ENCODE measurements around the gene N4BP2L2.
"Not testable (repeated sequence)": the region's sequence is repeated elsewhere in the genome, so short reads cannot be mapped to it uniquely, and the experiment has no call there.

N4BP2L2 gene

DNA sequence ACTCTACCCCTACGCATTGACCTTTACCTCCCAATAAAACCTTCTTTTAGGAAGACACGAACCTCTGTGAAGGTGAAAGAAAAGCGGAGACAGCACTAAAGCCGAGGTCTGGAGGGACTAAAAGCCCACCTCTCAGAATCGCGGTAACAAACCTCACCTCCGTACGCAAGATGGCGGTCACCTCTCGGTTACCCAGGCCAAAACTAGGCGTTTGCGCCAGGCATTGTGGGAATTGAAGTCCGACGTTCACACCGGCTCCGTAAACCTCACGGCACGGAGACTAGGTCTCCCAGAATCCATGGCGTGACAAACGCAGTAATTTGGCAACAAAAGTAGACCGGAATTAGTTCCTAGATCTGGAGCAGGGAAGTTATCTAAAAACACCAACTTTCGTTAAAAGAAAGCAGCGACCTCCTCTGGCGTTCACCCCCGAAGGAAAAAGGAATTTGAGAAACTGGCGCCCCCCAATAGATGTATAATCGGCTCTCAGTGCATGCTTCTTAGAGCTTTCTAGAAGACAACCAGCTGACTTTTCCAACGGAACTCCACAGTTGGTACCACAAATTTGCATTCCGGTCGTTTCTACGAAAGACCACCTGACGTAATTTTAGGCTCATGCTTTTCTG, at the start of gene N4BP2L2:
N4BP2L2 (minus strand) TSS at position 175 of the 626 bp plus-strand sequence. CDS start 1,768 bp downstream, outside the sequence.
- peak; percentile 99 for FAIRE-seq

DNA sequence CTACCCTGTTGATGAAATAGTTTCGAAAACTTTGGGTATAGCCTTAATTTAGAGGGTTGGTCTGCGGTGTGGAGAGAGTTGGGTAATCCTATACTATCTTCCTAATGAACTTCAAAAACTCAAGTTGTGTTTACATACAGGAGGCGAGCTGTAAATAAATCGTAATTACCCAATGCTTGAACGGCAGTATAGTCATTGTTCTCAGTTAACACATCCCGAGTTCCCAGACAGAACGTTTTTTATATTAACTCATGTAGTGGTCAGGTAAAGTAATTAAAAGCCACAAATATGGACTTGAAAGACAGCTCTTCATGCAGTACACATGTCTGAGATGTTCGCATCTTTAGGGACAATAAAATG, 49.2 kb upstream of the N4BP2L2 start:
- FAIRE-seq, result no peak

GRCh38 chr13:32587011-32587810, 48.6 kb upstream of the N4BP2L2 start:
- FAIRE-seq, result no peak

GRCh38 chr13:32586080-32586900, 47.7 kb upstream of the N4BP2L2 start, which contains the start of gene PDS5B:
Gene PDS5B, plus strand, starts transcription at chr13:32586452. Its CDS starts 62,321 bp downstream, at chr13:32648773.
- FAIRE-seq, result no peak

DNA sequence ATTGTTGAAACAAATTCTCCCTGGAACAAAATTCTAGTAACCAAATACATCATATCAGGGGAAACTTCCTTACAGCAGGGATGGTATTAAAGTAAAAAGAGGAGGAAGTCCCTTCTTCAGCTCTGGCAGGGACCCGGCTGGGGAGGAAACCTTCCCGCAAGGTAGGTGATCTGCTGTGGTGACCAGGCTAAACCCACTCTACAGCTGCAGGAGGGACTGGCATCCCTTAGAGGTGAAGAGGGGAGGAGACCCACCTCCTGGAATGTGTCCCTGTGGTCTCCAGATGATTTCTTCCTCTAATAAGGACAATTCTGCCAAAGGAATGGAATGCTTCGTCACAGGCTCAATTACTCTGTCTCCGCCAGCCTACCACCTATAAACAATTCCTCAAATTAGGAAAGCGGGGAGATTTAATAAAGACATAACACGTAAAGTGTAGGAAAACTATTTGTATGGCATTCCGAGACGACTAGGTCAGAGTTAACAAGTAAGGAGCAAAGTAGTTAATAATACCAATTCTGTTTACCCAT, 47.0 kb upstream of the N4BP2L2 start:
- FAIRE-seq, result no peak

DNA sequence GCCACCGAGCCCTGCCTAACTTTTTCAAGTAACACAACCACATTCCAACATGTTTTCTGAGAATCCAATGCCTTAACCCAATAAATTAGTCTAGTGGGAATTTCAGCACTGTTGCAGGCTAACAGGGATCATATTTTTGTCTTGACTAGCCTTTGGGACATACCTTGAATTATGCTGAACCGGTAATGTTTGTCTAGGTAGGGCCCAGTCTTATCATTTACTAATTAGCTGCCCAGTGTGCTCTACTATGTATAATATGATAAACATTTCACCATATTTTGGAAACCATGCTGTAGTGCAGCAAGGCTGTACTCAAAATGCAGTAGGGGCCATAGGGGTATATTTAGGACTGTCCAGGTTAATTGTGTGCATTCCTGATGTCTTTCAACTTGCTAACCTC, 44.4 kb upstream of the N4BP2L2 start:
- FAIRE-seq, result no peak

DNA sequence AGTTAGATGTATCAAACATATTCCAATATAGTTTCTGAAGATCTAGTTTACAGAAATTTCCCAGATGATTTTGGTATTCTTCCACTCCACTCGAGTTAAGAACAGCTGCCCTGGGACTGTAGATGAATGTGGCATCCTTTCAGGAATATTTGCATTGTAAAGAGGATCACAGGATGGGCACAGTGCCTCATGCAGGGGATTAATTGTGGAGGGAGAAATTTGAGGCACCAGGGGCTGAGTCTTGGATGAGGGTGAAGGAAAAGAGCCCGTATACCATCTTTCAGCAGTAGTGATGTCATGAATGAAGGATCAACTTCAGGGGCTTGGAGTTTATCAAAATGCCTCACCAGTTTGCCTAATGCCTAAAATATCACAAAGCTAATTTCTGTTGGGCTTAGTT, 43.7 kb upstream of the N4BP2L2 start:
- no peak for FAIRE-seq

DNA sequence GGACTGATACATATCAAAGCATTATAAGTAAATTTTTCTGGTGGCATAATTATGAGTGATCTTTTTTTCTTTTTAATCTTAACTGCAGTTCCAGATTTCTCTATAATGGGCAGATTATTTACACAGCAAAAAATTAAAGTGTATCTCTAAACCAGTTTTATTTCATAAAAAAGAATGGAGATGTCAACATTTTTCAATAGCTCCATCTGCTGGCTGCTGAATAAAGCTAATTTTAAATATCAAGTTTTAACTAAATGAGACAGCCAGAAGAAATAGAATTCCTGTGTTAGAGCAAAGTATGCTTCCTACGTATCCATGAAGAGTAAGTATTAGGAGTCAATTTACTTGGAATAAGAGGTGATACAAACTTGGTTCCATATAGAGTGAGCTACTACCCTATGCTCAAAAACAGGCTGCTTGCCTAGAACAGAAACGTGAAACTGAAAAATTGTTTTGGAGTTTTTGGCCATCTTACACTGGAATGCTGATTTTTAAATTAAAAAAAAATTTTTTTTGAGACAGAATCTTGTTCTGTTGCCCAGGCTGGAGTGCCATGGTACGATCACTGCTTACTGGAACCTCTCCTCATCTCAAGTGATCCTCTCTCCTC, 42.7 kb upstream of the N4BP2L2 start:
- FAIRE-seq, result peak; percentile 93

GRCh38 chr13:32577032-32577431, 38.4 kb upstream of the N4BP2L2 start:
- FAIRE-seq, result no peak

DNA sequence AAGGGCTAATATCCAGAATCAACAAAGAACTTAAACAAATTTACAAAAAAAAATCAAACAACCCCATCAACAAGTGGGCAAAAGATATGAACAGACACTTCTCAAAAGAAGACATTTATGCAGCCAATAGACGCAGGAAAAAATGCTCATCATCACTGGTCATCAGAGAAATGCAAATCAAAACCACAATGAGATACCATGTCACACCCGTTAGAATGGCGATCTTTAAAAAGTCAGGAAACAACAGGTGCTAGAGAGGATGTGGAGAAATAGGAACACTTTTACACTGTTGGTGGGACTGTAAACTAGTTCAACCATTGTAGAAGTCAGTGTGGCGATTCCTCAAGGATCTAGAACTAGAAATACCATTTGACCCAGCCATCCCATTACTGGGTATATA, 37.1 kb upstream of the N4BP2L2 start:
- FAIRE-seq, result not testable (repeated sequence)

- FAIRE-seq, result not testable (repeated sequence)
These were observed 22.2 kb upstream of the N4BP2L2 start for GRCh38 chr13:32560842-32561241.

GRCh38 chr13:32555613-32556012, 17.0 kb upstream of the N4BP2L2 start:
- no peak for FAIRE-seq

- FAIRE-seq, result no peak
These were observed 15.1 kb upstream of the N4BP2L2 start for GRCh38 chr13:32553720-32554119.

DNA sequence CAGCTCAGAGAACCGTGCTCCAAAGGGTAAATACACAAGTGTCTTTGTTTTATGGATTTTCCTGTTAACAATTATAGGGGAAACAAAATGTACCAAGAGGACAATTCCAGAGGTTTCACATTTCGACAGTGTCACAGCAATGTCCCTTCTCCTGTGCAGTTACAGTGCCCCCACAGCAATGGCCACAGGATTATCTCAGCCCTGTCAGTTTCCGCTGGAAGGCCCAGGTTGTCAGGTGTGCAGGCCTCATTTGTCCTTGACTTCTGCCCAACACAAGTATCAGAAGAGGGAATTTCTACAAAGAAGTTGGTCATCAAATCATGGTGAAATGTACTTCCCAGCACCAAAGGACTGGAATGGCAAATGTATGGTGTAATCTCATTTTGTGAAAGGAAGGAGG, 11.2 kb upstream of the N4BP2L2 start:
- FAIRE-seq, result no peak

DNA sequence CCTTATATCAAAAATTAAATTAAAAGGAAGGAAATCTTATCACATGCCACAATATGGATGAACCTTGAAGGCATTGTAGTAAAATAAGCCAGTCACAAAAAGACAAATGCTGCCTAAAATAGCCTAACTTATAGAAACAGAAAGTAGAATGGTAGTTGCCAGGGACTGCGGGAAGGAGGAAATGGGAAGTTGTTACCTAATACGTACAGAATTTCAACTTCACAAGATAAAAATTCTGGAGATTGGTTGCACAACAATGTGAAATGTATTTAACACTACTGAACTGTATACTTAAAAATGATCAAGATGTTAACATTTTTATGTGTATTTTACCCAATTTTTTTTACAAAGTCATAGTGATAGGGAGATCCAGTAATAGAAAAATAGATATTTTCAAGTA, 10.2 kb upstream of the N4BP2L2 start:
- no peak for FAIRE-seq

GRCh38 chr13:32545083-32545482, 6.5 kb upstream of the N4BP2L2 start:
- FAIRE-seq, result no peak

DNA sequence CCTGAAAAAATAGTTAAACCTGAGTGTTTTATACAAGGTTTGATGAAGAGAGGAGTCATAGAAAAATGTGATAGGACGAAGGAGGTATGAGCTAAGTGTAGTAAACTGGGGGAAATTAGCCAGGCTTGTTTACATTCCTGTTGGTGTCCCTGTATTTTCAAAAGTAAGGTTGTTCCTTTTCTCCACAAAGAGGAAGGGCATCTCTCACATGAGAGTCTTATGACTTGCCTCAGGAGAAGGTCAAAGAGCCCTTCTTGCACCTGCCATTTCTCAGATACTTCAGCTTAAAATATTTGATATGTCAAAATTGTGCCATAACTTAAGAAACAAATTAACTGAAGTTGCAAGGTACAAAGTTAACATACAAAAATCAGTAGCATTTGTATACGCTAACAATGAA, 3.6 kb upstream of the N4BP2L2 start:
- no peak for FAIRE-seq

- FAIRE-seq, result no peak
These were observed 413 bp downstream of the N4BP2L2 start for GRCh38 chr13:32538143-32538620.

DNA sequence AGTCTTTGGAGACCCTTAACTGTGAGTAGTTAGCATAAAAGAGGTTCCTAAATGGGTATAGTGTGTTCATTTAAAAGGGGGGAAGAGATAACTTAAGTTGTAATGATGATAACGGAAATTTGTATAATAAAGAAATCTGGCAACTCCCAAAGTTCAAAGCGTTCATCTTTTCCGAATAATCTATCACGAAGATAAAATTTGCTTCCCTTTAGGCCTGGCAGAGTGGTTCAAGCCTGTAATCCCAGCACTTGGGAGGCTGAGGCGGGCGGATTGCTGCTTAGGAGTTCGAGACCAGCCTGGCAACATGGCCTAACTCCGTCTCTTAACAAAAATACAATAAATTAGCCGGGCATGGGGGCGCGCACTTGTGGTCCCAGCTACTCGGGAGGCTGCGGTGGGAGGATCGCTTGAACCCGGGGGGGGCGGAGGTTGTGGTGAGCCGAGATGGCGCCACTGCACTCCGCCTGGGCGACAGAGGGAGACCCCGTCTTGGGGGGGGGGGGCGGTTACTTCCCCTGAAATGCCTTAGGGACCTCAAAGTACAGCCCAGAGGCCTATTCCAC, 934 bp downstream of the N4BP2L2 start:
- FAIRE-seq, result no peak

GRCh38 chr13:32535748-32536147, 2.8 kb downstream of the N4BP2L2 start:
- no peak for FAIRE-seq

- no peak for FAIRE-seq
These were observed 3.5 kb downstream of the N4BP2L2 start for GRCh38 chr13:32535115-32535514.

DNA sequence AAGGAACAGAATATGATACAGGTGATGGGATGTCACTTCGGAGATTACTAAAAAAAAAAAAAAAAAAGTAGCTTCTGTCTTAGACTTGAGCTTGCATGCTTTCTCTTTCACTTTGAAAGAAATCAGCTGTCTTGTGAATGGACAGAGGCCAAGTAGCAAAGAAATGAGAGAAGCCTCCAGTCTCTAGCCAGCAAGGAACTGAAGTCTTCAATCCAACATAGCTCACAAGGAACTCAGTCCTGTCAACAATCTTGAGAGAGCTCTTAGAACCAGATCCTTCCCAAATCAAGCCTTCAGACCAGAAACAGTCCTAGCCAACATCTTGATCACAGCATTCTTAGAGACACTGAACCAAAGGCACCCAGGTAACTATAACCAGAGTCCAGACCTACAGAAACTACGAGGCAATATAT, 7.7 kb downstream of the N4BP2L2 start:
- FAIRE-seq, result no peak

Data from G401.6 (cell line).